ENCODE measurements around the gene FANK1.
"Not testable (repeated sequence)": the region's sequence is repeated elsewhere in the genome, so short reads cannot be mapped to it uniquely, and the experiment has no call there.

The FANK1 gene

GRCh38 chr10:125886914-125887512, 9.4 kb upstream of the FANK1 start:
- in situ Hi-C loops (cut with MboI; ENCODE audit: low sequenced_read_pairs), result no loop called here

GRCh38 chr10:125889441-125889840, 6.9 kb upstream of the FANK1 start:
- in situ Hi-C loops (cut with MboI; ENCODE audit: low sequenced_read_pairs), result not testable (repeated sequence)

- in situ Hi-C loops (cut with MboI; ENCODE audit: low sequenced_read_pairs), result not testable (repeated sequence)
Observed at GRCh38 chr10:125892402-125892801, 4.0 kb upstream of the FANK1 start.

- in situ Hi-C loops (cut with MboI; ENCODE audit: low sequenced_read_pairs), result not testable (repeated sequence)
Observed at GRCh38 chr10:125894176-125894575, 2.2 kb upstream of the FANK1 start.

GRCh38 chr10:125895130-125896087, 955 bp upstream of the FANK1 start:
- in situ Hi-C loops (cut with MboI; ENCODE audit: low sequenced_read_pairs), result not testable (repeated sequence)

- in situ Hi-C loops (cut with MboI; ENCODE audit: low sequenced_read_pairs), result not testable (repeated sequence)
Observed at GRCh38 chr10:125897317-125897716, 953 bp downstream of the FANK1 start.

GRCh38 chr10:125900963-125901362, 4.6 kb downstream of the FANK1 start:
- in situ Hi-C loops (cut with MboI; ENCODE audit: low sequenced_read_pairs), result not testable (repeated sequence)

GRCh38 chr10:125903135-125903640, 6.8 kb downstream of the FANK1 start:
- in situ Hi-C loops (cut with MboI; ENCODE audit: low sequenced_read_pairs), result not testable (repeated sequence)

- in situ Hi-C loops (cut with MboI; ENCODE audit: low sequenced_read_pairs), result not testable (repeated sequence)
Observed at GRCh38 chr10:125905069-125905994, 9.0 kb downstream of the FANK1 start.

GRCh38 chr10:125907598-125907997, 11.2 kb downstream of the FANK1 start:
- in situ Hi-C loops (cut with MboI; ENCODE audit: low sequenced_read_pairs), result not testable (repeated sequence)

- in situ Hi-C loops (cut with MboI; ENCODE audit: low sequenced_read_pairs), result not testable (repeated sequence)
Observed at GRCh38 chr10:125908813-125909212, 12.4 kb downstream of the FANK1 start.

- in situ Hi-C loops (cut with MboI; ENCODE audit: low sequenced_read_pairs), result not testable (repeated sequence)
Observed at GRCh38 chr10:125909491-125909890, 13.1 kb downstream of the FANK1 start.

- in situ Hi-C loops (cut with MboI; ENCODE audit: low sequenced_read_pairs), result no loop called here
Observed at GRCh38 chr10:125911145-125911544, 14.8 kb downstream of the FANK1 start.

GRCh38 chr10:125911990-125912389, 15.6 kb downstream of the FANK1 start:
- in situ Hi-C loops (cut with MboI; ENCODE audit: low sequenced_read_pairs), result no loop called here

GRCh38 chr10:125913277-125913676, 16.9 kb downstream of the FANK1 start:
- in situ Hi-C loops (cut with MboI; ENCODE audit: low sequenced_read_pairs), result not testable (repeated sequence)

GRCh38 chr10:125916977-125917376, 20.6 kb downstream of the FANK1 start:
- in situ Hi-C loops (cut with MboI; ENCODE audit: low sequenced_read_pairs), result no loop called here

GRCh38 chr10:125917704-125918361, 21.5 kb downstream of the FANK1 start:
- in situ Hi-C loops (cut with MboI; ENCODE audit: low sequenced_read_pairs), result not testable (repeated sequence)

GRCh38 chr10:125921643-125922306, 25.4 kb downstream of the FANK1 start:
- in situ Hi-C loops (cut with MboI; ENCODE audit: low sequenced_read_pairs), result not testable (repeated sequence)

- in situ Hi-C loops (cut with MboI; ENCODE audit: low sequenced_read_pairs), result no loop called here
Observed at GRCh38 chr10:125925262-125925834, 29.0 kb downstream of the FANK1 start.
